ENCODE data around the gene TTLL8. TPM values are rescaled to one million over a fixed set of nuclear protein-coding genes. Genes with fewer than 3 reads are reported as not detected.

TTLL8 gene
- total RNA-seq, 2 donors from 2014 or later, result not detected

DNA sequence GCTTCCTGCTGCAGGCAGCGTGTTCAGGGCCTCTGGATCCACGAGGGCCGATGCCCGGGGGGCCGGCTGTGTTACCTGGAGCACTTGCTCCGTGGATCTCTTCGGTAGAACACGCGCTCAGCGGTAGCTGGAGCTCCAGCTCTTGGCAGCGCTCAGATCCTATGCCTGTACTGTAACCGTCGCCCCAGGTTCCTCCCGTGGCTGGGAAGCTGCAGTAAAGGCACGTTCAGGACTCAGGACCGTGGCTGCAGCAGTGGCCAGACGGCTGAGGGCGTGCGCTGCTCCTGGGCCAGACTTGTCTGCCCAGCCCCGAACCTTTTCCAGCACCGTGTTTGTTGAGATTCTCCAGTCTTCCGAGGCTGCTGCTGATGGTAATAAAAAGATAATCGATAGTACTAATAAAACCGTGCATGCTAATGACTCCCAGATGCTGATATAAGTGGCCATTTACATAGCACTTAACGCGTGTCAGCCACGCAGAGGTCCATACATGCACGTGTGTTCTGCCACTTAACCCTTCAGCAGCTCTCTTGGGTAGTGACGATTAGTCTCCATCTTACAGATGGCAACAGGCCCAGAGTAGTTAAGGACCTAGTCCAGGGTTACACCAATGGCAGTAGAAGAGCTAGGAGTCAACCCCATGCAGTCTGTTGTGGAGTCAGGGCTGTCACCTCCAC lies 33.1 kb upstream of the TTLL8 start:
- Histone ChIP-seq H3K4me1 (no peaks in the 10 kb centered on the region), H3K27ac (no peak overlapping the region), H3K9me3 (no peaks in the 10 kb centered on the region), H3K36me3 (replicated peaks in 1 of 2; ENCODE audit: insufficient read depth in 1 of 2, low read depth in 2 of 2) (no peaks in the 10 kb centered on the region), H3K4me3 (no peak overlapping the region), H3K27me3 (peaks cover 0 to 7% of the 10 kb centered on the region in 2 donors)
- WGBS, 2 donors, result 68 to 71% methylated on average over 13 to 26 of the region's 29 CpGs
- intact Hi-C loops (cut with DNase I), result no loop called here
- TF ChIP-seq POLR2A (IDR thresholded peaks at IDR 0.05), result no peak
- TF ChIP-seq, protein P1, sequence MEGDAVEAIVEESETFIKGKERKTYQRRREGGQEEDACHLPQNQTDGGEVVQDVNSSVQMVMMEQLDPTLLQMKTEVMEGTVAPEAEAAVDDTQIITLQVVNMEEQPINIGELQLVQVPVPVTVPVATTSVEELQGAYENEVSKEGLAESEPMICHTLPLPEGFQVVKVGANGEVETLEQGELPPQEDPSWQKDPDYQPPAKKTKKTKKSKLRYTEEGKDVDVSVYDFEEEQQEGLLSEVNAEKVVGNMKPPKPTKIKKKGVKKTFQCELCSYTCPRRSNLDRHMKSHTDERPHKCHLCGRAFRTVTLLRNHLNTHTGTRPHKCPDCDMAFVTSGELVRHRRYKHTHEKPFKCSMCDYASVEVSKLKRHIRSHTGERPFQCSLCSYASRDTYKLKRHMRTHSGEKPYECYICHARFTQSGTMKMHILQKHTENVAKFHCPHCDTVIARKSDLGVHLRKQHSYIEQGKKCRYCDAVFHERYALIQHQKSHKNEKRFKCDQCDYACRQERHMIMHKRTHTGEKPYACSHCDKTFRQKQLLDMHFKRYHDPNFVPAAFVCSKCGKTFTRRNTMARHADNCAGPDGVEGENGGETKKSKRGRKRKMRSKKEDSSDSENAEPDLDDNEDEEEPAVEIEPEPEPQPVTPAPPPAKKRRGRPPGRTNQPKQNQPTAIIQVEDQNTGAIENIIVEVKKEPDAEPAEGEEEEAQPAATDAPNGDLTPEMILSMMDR (IDR thresholded peaks at IDR 0.05), result no peak
- ATAC-seq (no peak), DNase-seq (no peak)

DNA sequence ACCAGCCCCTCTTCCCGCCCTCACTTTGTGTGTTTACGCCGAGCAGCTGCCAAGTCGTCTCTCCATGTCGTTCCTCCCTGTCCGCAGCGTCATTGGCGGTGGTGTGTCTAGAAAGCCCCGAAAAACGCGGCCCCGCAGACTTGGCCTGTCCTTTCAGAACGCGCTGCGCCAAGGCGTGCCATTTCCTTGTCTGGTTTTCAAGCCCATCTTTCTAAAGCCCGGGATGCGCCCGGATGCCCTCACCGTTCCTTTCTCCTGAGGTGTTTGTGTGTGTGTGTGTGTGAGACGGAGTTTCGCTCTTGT lies 32.3 kb upstream of the TTLL8 start:
- intact Hi-C loops (cut with DNase I), result no loop called here
- Histone ChIP-seq H3K4me3 (no peak overlapping the region), H3K27me3 (peaks cover 0 to 7% of the 10 kb centered on the region in 2 donors), H3K9me3 (no peaks in the 10 kb centered on the region), H3K27ac (no peak overlapping the region), H3K36me3 (replicated peaks in 1 of 2; ENCODE audit: insufficient read depth in 1 of 2, low read depth in 2 of 2) (no peaks in the 10 kb centered on the region), H3K4me1 (no peaks in the 10 kb centered on the region)
- 87 to 90% methylated on average over 22 of the region's 22 CpGs for WGBS, 2 donors
- DNase-seq (no peak), ATAC-seq (no peak)
- TF ChIP-seq, protein P1 (IDR thresholded peaks at IDR 0.05), result no peak
- no peak for TF ChIP-seq POLR2A (IDR thresholded peaks at IDR 0.05)

DNA sequence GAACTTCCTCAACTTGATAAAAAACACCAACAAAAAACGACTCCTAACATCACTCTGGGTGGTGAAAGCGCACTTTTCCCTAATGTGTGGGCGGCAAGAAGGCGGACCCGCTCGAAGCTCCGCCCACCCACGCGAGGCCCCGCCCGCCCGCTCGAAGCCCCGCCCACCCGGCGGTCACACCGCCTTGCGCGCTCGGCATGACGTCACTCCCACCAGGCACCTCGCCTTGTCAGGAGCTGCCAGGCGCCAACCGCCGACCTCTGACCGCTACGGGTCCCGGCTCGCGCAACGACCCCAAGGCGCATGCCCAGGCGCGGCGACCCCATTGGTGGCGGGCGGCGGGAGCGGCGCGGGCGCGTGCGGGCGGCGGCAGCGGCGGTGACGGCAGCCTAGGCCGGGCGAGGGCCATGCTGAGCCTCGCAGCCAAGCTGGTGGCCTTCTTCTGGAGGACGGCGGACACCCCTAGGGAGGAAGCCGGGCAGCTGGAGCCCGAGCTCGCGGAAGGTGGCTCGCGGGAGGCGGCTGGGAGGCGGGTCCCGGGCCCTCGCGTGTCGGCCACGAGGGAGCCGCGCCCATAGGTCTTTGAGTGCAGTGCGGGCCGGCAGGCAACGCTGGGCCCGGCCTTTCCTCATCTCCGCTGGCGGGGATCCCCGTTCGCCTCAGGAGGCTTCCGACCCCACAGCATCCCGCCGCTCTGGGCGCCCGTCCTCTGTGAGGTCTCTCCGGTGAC lies 31.7 kb upstream of the TTLL8 start, which contains the start of gene MOV10L1:
Gene MOV10L1, plus strand, starts transcription at position 325 of the 730 bp plus-strand sequence. Its CDS starts 83 bp downstream, at position 408.
- Histone ChIP-seq H3K4me3 (no peak within 1 kb of the TSS), H3K36me3 (replicated peaks in 1 of 2; ENCODE audit: insufficient read depth in 1 of 2, low read depth in 2 of 2) (no peaks in the 10 kb centered on the region), H3K9me3 (no peaks in the 10 kb centered on the region), H3K4me1 (no peaks in the 10 kb centered on the region), H3K27me3 (peaks cover 0 to 7% of the 10 kb centered on the region in 2 donors), H3K27ac (no peak within 1 kb of the TSS)
- intact Hi-C loops (cut with DNase I), result no loop called here
- DNase-seq, result peak in 2 of 4 donors; percentile 21 to 40
- no peak for ATAC-seq
- TF ChIP-seq, protein P1 (IDR thresholded peaks at IDR 0.05), result no peak
- TF ChIP-seq POLR2A (IDR thresholded peaks at IDR 0.05), result no peak
- 39 to 45% methylated on average over 11 to 66 of the region's 83 CpGs for WGBS, 2 donors

DNA sequence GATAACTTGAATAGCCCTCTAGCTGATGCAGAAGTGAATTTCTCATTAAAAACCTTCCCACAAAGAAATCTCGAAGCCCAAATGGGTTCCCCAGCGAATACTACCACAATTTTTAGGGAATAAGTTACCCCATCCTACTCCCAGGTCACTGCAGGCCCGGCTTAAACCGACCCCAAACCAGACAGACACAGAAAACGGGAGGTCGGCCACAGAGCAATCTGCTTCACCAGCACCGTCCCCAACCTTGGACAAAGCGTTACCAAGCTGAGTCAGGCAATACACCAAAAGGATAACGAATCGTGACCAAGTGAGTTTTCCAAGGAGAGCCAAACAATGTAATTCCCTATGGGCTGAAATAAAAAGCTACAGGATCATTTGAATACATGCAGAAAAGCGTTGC lies 31.1 kb upstream of the TTLL8 start:
- Histone ChIP-seq H3K36me3 (replicated peaks in 1 of 2; ENCODE audit: insufficient read depth in 1 of 2, low read depth in 2 of 2) (no peaks in the 10 kb centered on the region), H3K27ac (no peak overlapping the region), H3K9me3 (no peaks in the 10 kb centered on the region), H3K27me3 (peaks cover 0 to 7% of the 10 kb centered on the region in 2 donors), H3K4me3 (no peak overlapping the region), H3K4me1 (no peaks in the 10 kb centered on the region)
- DNase-seq (no peak), ATAC-seq (no peak)
- intact Hi-C loops (cut with DNase I), result no loop called here
- TF ChIP-seq, protein P1 (IDR thresholded peaks at IDR 0.05), result no peak
- TF ChIP-seq POLR2A (IDR thresholded peaks at IDR 0.05), result no peak
- WGBS, 2 donors, result 75 to 88% methylated on average over 11 of the region's 11 CpGs
